ENCODE measurements around the gene SERPINB5. TPM values are rescaled to one million over a fixed set of nuclear protein-coding genes. Genes with fewer than 3 reads are reported as not detected.

SERPINB5 gene
- total and polyA plus RNA-seq, 2 donors, result 5.6 to 27.1 TPM

GRCh38 chr18:63552581-63552980 lies 75.8 kb downstream of the SERPINB5 start:
- no peaks in the 10 kb centered on the region for H3K36me3 ChIP-seq (ENCODE audit: insufficient read depth)
- no peak for DNase-seq (ENCODE audit: extremely low spot score)
- WGBS, result 95% methylated on average over 2 of the region's 2 CpGs
- H3K4me3 ChIP-seq (ENCODE audit: low read depth, low read length), result no peak overlapping the region
- no peak overlapping the region for H3K27ac ChIP-seq (ENCODE audit: low read depth)
- H3K4me1 ChIP-seq (ENCODE audit: insufficient read depth), result no peaks in the 10 kb centered on the region

DNA sequence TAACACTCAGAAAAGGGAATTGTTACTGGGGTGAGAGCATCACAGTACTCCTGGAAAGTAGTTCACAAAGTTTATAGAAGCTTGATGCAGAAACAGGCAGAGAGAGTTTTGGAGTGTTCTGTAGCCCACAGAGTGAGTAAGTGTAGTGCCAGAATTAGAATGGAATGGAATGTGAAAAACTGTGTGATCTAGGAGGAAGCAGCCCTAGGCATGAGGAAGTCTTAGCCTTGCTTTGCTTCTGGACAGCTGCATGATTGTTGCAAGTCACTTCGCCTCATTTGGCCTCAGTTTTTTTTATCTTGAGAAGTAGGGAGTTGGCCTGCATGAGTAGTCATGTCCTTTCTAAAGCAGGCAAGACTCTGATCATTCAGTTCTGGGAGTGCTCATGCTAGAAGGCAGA lies 76.3 kb downstream of the SERPINB5 start:
- Histone ChIP-seq H3K4me3 (ENCODE audit: low read depth, low read length) (no peak overlapping the region), H3K36me3 (ENCODE audit: insufficient read depth) (no peaks in the 10 kb centered on the region), H3K4me1 (ENCODE audit: insufficient read depth) (no peaks in the 10 kb centered on the region), H3K27ac (ENCODE audit: low read depth) (no peak overlapping the region)
- DNase-seq (ENCODE audit: extremely low spot score), result peak; percentile 13
- 3% methylated on average over 1 of the region's 1 CpG for WGBS

Other genes with a start within 250 kb of the SERPINB5 start
- 53.9 TPM for gene BCL2, start 157.2 kb upstream of the SERPINB5 start, total RNA-seq
- 6.3 TPM for gene BCL2, start 157.2 kb upstream of the SERPINB5 start, polyA plus RNA-seq
- 35.8 TPM for gene KDSR, start 109.8 kb upstream of the SERPINB5 start, total RNA-seq
- gene KDSR, start 109.8 kb upstream of the SERPINB5 start, polyA plus RNA-seq, result 47.7 TPM
- gene VPS4B, start 54.5 kb upstream of the SERPINB5 start, total RNA-seq, result 67.8 TPM
- gene VPS4B, start 54.5 kb upstream of the SERPINB5 start, polyA plus RNA-seq, result 27.1 TPM
- gene SERPINB12, start 65.4 kb downstream of the SERPINB5 start, total RNA-seq, result not detected
- not detected for gene SERPINB12, start 65.4 kb downstream of the SERPINB5 start, polyA plus RNA-seq
- gene SERPINB13, start 110.4 kb downstream of the SERPINB5 start, total RNA-seq, result 1.7 TPM
- not detected for gene SERPINB13, start 110.4 kb downstream of the SERPINB5 start, polyA plus RNA-seq
- gene SERPINB4, start 167.3 kb downstream of the SERPINB5 start, total RNA-seq, result not detected
- not detected for gene SERPINB4, start 167.3 kb downstream of the SERPINB5 start, polyA plus RNA-seq
- gene SERPINB3, start 184.9 kb downstream of the SERPINB5 start, total RNA-seq, result 0.16 TPM
- not detected for gene SERPINB3, start 184.9 kb downstream of the SERPINB5 start, polyA plus RNA-seq
- gene SERPINB11, start 226.0 kb downstream of the SERPINB5 start, total RNA-seq, result 3.5 TPM
- not detected for gene SERPINB11, start 226.0 kb downstream of the SERPINB5 start, polyA plus RNA-seq

All from urinary bladder (tissue), 4 donors.